Measurements from ENCODE around the gene WDR33.

WDR33 gene

DNA sequence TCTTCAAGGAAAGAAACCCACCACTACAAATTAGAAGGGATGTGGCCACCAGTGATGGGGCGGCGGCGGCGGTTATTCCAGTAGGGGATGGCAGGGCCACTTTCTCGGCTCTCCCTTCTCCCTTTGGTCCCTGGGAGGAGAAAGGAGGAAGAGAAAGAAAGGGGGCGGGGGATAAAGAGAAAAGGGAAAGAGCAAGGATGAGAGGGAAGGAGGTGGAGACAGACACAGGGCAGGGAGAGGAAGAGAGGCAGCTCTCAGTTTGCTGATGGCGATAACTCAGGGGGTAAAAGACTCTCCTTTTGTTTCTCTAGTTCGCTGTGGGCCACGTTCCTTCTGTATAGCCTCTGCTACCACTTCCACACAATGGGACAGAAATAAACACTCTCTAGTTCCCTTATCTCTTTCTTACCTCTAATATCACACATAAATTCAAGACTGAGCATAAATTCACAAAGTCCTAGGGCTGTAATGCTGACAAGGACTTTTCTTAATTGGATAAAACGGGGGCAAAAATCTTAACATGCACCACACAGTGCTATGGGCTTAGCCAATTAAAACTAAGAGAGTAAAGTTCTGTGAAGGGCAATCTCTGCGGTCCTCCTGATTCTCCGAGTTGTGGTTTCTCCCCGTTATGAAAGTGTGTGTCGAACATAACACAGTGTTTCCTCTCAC lies 95.1 kb downstream of the WDR33 start:
- DNase-seq: no peak

DNA sequence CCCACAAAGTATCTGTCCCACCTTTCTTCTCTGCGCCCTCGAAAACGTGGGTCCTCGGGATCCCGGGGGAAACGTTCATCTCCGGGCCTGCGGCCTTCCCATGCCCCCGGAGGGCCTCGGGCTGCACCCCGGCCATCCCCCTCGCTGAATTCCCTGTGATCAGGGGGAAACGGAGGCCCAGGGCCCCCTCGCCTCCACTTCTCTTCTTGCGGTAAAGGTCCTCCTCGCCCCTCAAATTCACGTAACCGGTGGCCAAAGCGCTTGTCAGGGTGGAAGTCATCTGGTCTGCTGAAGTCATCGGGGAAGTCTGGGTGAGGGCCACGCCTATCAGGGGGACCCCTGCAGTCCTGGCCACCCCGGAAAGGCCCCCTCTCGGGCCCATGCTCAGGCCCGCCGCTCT lies 97.4 kb downstream of the WDR33 start:
- DNase-seq: no peak

DNA sequence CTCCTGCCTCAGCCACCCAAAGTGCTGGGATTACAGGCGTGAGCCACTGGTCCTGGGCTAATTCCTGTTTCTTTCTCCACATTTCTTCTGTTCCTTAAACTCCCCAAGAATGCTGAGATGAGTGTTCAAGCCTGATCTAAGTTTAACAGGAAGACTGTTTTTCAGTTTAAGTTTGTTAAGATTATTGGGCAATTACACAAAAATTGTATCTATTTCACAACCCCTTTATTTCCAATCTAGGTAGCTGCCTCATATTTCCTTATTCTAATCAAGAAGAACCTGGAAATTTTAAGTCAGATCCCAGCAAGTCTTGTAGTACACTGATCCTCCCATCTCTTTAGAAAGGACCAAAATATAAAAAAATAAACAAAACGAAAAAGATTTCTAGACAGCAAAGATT lies 98.0 kb downstream of the WDR33 start:
- no peak for DNase-seq

DNA sequence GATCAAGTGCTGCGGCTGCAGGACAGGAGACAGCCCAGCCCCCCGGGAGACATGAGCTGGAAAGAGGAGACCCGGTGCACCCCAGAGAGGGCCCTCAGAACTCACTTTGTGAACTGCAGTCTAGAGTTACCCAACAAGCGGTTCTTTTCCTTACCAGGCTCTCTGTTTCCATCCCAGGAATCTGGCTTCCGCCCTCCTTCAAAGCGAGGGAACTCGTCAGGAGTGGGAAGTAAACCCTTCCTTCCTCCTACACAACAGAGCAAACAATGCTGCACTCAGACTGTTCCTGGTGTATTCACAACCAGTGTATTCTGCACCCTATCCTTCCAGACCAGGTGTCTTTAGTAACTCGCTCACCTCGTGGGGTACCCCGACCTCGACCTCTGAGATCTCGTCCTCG lies 101.6 kb downstream of the WDR33 start:
- DNase-seq: no peak

DNA sequence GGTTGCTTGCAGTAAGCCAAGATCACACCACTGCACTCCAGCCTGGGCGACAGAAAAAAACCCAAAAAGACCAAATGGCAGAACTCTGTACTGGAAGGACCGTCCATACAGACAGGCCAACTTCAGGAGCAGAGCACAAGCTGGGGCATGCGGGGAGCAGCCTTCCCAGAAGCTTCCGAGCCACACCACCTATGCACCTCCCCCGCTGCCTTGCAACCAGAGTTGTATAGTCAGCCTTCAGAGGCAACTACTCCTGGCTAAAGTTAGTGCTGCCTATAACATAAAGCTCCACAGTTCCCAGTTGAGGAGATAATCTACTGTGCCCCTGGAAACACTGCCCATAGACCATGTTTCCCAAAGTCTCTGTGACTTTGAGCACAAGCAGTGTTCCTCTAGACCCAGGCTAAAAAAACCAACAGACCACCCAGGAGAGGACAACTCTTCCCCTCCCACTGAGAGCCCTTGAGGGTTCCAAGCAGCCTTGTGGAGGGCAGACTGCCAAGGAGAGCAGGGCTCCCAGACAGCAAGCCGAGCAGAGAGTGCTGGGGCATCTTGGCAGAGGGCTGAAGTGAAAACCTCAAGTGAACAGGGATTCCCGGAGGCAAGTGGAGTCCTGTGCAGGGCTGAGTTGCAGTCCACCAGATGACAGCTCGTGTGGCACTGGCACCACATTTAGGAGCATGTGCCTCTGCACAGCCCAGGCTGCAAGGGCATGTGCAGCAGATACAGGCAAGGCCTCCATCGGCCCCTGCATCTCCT lies 102.9 kb downstream of the WDR33 start:
- DNase-seq: no peak

DNA sequence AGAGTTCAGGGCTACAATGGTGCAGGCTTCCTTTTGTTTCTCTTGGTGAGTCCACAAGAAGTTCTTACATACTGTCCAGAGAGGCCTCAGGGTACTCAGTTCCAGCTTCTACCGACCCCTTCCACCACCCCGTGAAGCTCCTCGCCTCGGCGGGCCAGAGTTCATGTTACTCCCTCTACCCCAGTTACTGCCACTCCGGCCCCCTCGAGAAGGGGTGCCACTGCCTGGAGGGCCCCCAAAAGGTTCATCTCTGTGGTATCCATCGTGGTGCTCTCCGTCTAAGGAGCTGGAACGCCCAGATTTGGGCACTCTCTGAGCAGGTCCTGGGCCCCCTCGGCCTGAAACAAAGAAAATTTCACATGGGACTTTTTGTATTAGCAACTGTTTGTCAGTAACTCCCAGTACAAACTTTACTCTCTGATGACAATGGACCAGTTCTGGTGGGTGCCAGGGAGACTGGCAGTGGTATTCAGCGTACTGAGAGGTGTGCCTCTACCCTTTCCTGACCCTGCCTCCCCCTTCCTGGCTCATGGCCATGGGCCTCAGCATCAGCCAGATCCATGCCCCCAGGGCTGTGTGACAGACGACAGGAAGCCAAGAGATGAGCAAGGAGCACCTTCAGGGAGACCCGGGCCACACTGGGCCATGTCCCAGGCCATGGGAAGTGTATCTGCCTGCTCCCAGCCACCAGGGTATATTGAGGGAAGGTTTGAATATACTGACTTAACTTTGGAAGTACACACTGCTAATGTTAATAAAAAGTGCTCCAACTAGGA lies 104.6 kb downstream of the WDR33 start:
- DNase-seq: no peak

DNA sequence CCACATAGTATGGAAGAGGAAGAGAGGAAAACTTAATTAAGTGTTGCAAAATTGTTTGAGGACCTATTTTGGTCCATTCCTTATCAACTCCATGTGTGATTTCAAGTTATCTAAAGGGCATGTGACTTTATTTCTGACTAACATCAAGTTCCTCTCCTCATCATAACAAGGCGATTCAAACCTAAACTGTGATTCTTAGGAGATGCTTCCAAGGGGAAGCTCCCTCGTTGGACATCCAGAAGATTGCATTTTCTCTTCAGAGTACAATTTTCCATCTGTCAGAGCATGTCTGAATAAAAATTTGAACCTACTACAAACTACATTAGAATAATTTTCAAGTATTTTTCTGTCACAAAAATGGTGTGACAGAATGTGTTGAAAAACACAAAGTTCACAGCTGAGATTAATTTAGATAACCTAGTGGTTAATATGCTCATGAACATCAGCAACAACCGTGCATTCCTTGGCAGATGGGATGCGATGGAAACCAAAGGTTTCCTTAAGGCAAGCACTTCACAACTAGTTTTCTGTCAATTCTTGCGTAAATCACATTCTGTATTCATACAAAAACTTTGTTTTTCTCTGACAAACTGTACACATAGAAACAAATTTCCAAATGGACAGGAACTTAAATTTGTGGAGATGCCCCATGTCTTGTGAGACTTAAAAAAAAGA lies 105.4 kb downstream of the WDR33 start:
- no peak for DNase-seq

DNA sequence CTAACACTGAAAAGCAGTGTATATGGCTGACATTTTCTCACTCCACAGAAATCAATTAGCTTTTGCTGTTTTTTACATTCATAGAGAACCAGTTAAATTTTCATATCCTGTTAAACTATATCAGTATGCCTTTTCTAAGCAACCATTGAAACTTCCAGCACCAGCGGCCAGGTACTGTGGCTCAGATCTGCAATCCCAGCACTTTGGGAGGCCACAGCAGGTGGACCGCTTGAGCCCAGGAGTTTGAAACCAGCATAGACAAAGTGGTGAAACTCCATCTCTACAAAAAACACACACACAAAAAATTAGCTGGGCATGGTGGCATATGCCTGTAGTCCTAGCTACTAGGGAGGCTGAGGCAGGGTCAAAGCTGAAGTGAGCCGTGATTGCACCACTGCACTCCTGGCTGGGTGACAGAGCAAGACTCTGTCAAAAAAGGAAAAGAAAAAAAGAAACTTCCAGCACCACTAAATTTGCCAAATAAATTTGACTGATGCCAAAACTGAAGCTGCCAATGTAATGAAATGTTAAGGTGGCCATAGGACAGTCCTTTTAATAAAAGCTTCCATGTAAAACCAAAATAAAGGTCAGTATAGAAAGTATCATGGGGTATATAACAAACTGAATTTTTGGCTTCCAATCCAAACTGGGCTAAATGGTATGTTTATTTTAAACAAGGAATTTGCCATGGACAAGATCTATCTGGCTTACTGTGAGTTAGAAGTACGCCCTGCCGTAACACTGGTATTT lies 106.2 kb downstream of the WDR33 start:
- no peak for DNase-seq

DNA sequence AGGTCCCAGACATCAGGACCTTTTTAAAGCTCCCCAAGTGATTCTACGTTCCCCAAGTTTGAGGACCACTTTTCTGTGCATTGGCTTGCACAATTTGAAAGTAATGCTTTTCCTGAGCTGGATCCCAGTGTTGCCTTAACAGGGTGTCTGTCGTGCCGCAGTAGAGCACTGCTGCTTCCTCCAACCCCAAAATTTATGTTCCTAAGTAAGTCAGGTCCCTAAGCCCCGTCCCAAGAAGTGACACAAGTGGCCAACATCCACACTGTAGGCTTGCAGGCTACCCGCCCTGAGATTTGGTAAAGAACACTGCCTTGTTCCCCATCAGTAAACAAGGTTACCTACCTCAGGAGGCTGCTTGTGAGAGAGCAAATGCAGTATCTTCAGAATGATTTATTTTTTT lies 107.7 kb downstream of the WDR33 start:
- DNase-seq: no peak

DNA sequence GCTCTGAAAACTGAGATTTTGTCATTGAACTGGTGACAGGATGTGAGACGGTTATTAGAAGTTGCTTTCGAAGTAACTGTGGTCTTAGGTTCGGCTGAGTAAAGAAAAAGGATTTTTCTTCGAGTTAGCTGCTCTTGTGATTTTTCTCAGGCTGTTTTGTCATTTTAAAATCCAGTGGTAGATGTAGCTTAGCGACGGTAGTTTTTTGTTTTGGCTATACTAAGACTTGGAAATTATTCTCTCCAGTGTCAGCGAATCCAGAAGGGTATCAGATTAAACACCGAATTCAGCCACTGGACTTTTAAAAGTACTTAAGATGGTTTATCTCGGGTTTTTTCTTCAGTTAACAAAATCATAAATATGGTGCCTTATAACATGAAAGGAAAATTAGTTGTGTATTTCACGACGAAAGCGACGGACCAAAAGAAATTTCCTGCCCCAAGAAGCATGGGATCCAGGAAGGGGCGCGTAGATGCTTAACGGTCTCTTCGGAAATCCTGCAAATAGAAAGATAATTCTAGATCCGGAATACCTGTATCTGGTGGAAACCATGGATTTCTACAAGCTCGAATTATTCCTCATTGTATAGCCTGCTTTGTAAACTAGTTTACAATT lies 108.5 kb downstream of the WDR33 start:
- no peak for DNase-seq

DNA sequence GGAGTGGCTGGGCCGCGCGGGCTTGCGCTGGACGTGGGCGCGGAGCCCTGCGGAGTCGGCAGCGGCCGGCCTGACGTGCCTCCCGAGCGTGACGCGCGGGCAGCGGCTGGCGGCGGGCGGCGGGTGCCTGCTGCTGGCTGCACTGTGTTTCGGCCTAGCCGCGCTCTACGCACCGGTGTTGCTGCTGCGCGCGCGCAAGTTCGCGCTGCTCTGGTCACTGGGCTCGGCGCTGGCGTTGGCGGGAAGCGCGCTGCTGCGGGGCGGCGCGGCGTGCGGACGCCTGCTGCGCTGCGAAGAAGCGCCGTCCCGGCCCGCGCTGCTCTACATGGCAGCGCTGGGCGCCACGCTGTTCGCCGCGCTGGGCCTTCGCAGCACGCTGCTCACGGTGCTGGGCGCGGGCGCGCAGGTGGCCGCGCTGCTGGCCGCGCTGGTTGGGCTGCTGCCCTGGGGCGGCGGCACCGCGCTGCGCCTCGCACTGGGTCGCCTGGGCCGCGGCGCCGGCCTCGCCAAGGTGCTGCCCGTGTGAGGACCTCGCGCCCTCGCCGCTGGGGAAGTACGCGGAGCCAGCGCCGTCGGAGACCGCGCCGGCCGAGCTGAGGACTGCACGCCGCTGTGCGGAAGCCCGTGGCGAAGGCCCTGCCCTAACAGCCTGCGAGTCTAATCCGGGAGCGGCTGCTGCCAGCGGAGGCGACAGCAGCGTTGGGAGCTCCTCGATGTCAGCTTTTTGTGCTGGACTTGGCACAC lies 109.1 kb downstream of the WDR33 start:
- DNase-seq: peak; percentile 82

DNA sequence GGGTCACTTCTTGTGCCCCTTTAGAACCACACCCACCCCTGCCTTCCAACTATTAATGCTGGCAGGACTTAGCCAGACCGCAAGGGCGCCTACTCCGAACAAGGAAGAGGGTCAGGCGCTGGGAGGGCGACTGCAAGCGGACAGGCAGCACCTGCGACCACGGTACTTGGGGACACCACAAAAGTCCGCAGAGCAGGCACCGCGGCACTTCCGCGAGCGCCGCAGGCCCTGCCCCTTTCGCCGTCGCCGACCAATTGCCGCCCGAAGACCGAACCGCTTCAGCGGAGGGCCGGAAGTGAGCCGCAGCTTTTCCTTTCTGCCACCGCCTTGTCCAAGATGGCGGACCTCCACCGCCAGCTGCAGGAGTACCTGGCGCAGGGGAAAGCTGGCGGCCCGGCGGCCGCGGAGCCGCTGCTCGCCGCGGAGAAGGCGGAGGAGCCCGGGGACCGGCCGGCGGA lies 109.7 kb downstream of the WDR33 start, which contains the start of gene SFT2D3:
TSS of gene SFT2D3 (plus strand) at position 305 of the 458 bp plus-strand sequence. CDS start at position 337, 32 bp downstream.
- DNase-seq: peak; percentile 92

DNA sequence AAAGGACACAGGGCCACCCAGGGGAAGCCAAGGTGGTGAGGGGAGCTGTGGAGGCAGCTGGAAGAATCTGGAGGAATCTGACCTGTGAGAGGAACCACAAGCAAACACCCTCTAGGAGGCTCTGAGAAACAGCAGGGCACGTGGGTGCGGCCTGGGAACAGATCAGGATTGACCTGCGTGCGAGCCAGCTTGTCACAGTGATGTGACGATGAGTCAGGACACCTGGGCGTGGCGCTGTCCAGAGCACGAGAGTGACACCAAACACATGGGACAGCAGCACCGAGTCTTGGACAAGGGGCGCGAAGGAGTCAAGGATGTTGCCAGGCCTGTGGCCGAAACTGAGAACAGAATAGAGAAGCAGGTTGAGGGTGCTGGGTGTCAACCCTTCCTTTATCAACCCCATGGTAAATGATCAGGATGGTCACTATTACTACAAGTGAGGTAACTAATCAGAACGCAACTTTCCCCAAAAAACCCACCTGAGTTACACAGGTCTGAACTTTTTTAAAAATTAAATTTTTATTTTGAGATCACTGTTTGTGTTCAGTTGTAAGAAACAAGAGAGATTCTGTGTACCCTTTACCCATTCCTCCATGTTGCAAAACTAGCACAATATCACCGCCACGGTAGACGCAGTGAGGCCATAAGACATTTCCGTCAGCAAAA lies 110.3 kb downstream of the WDR33 start:
- peak; percentile 51 for DNase-seq

DNA sequence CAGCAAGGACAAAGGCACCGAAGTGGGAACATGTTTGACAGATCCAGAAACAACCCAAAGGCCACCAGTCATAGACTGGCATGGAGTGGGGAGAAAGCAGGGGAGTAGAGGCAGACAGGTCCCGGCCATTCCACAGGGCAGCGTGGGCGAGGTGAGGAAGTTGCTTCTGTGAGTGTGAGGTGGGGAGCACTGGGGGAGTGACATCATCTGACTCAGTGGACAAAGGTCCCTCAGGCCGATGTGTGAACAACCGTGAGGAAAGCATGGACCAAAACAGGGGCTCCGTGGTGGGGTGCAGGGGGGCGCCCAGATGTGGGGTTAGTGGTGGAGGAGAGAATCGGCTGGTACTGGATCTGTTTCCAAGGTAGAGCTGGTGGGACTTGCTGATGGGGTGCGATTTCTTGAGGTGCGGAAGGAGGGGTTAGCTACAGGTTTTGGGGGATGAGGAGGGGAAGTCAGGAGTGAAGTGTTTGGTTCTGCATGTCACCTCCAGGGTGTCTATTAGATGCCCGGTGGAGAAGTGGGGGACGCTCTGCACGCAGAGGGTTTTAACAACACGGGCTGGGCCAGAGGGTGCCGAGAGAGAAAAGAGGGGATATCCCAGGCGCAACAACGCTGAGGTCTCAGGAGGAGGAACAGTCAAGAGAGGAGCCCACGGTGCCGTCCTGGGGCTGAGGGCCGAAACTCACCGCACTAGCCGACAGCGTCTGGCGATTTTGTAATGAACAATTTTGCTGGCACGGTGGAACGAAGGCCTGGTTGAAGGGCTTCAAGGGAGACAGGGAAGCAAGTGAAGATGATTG lies 112.2 kb downstream of the WDR33 start:
- DNase-seq: no peak

DNA sequence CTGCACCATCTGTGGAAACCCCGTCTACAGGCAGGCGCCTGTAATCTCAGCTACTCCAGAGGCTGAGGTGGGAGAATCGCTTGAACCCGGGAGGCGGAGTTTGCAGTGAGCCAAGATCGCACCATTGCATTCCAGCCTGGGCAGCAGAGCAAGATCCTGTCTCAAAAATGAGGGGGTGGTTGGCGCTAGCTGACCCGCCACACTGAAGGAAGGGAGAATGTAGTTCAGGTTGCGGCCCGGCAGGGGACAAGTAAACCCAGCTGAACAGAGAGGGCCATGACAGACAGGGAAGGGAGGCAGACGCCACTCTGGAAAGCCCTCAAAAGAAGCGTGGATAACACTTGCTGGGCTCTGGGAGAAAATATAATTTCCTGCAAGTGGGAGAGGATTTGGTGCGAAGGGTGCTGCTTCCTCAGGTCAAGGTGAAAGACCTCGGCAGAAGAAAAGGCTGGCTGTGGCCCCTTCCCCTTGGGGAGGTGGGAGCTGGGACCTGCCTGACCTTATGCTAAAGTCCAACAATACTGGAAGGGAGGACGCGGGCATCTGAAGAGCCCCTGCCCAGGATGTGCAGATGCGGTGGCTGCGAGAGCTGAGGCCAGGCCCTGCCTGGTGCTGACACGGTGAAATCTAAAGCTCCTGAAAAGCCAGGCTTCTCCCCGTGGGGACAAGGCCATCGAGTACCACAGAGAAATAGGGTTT lies 113.3 kb downstream of the WDR33 start:
- no peak for DNase-seq

DNA sequence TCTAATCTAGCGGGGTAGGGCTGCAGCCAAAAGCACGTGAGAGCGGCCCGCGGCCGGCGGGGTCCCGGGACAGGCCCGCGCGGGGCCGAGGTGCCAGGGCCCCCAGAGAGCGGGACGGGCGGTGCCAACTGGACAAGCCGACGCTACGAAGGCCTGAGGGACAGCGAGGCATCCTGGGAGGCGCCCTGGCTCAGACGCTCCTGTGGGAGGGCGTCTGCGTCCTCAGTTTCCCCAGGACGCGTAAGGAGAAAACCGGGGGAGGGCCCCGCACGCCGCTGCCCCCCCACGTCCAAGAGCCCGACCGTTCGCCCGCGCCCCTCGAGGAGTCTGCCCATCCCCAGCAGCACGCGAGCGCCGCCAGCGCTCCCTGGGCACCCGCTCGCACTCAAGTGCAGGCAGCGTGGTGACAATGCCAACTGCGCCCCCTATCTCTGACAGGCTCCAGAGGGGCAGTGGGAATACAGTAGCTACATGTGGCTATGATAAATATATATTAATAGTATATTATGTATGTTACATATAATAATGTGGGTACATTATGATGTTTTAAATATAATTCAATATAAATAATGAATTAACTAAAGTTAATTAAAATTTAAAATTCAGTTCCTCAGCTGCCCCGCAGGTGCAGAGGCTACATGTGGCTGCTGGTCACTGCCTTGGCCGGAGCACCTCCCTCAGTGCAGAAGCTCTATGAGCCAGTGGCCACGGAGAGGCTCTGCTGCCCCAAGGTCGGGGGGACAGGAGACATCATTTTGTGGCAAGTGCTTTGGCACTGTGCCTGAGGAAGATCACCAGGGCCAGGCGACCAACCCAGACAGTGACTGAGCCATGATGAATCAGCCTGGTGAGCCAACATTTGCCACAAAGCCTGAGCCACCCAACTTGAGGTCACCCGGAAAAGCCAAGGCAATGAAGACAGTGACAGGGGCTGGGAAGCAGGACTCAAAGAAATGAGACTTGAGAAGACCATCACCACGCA lies 115.2 kb downstream of the WDR33 start:
- DNase-seq: peak; percentile 74

DNA sequence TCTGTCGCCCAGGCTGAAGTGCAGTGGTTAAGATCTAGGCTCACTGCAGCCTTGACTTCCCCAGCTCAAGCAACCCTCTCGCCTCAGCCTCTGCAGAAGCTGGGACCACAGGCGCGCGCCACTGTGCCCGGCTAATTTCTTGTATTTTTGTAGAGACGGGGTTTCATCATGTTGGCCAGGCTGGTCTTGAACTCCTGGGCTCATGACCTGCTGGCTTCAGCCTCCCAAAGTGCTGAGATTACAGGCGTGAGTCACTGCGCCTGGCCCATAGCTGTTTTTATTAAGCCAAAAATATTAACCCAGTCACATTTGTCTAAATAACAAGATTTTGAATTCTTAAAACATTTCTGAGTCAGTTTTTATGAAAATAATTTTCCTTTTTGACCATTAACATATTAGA lies 116.0 kb downstream of the WDR33 start:
- no peak for DNase-seq

DNA sequence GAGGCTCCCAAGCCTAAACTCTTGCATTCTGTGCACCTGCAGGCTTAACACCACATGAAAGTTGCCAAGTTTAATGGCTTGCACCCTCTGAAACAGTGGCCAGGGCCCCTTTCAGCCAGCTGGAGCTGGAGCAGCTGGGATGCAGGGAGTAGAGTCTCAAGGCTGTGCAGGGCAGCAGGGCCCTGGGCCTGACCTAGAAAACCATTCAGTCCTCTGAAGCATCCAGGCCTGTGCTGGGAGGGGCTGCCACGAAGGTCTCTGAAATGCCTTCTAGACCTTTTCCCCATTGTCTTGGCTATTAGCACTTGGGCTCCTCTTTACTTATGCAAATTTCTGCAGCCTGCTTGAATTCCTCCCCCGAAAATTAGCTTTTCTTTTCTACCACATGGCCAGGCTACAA lies 120.3 kb downstream of the WDR33 start:
- no peak for DNase-seq
